SK-N-SH (cell line): Measurements from ENCODE around the gene COL20A1.

Experiments
- CHD2 ChIP-seq: fragments of 150-350 bp; IDR thresholded peaks from 2 replicates; pipeline ENCODE4 v1.6.1; 2018; ENCODE audit warnings: low read length; ENCODE audit not compliant: partially characterized antibody
- EP300 ChIP-seq, 2 experiments: IDR thresholded peaks; 2 replicates each; pipeline versions ENCODE4 v1.4.0 to v1.6.1; 2012; ENCODE audit warnings: borderline replicate concordance in 1 of 2, low read depth in 1 of 2, low read length in 1 of 2
- EZH2phosphoT487 ChIP-seq: fragments of 200-600 bp; sonication (generic); IDR thresholded peaks from 2 replicates; pipeline ENCODE4 v1.6.1; 2017; ENCODE audit warnings: low read depth, mixed run types, mild to moderate bottlenecking, antibody characterized with exemption, moderate library complexity, borderline replicate concordance
- FOXJ3 ChIP-seq: sonication (generic); formaldehyde crosslinking; IDR thresholded peaks from 2 replicates; pipeline ENCODE4 v1.5.1; 2020; ENCODE audit warnings: mild to moderate bottlenecking, missing genetic modification reagents
- GABPA ChIP-seq: IDR thresholded peaks from 2 replicates; pipeline ENCODE4 v1.4.0; 2012; ENCODE audit warnings: low read depth, mild to moderate bottlenecking
- MXI1 ChIP-seq: IDR thresholded peaks from 2 replicates; pipeline ENCODE4 v1.6.1; 2012; ENCODE audit warnings: mild to moderate bottlenecking, low read depth, low read length, improper control_type of control experiment
- PBX3 ChIP-seq: IDR thresholded peaks from 2 replicates; pipeline ENCODE4; 2012
- POLR2AphosphoS5 ChIP-seq: IDR thresholded peaks from 2 replicates; pipeline ENCODE4 v1.6.1; 2012; ENCODE audit warnings: low read depth, low read length
- TF ChIP-seq, protein P1 (sequence below): fragments of 200-600 bp; sonication (generic); IDR thresholded peaks from 2 replicates; pipeline ENCODE4 v1.6.1; 2017; ENCODE audit warnings: antibody characterized with exemption, mild to moderate bottlenecking, moderate library complexity
- TF ChIP-seq, protein P2 (sequence below): IDR thresholded peaks from 2 replicates; pipeline ENCODE4 v1.6.1; 2012; ENCODE audit warnings: mild to moderate bottlenecking, low read depth, low read length, moderate library complexity
- TF ChIP-seq, protein P3 (sequence below): IDR thresholded peaks from 2 replicates; pipeline ENCODE4 v1.4.0; 2012; ENCODE audit warnings: low read depth

GRCh38 chr20:63364801-63365585, 72.0 kb downstream of the COL20A1 start:
- TF ChIP-seq EZH2phosphoT487 (no peak), CHD2 (no peak), GABPA (no peak), EP300 (IDR thresholded peaks at IDR 0.05; ENCODE audit: borderline replicate concordance in 1 of 2, low read depth in 1 of 2, low read length in 1 of 2) (no peak), FOXJ3 (CRISPR knock-in tag) (no peak), POLR2AphosphoS5 (no peak), MXI1 (no peak), PBX3 (no peak)
- TF ChIP-seq, protein P1, sequence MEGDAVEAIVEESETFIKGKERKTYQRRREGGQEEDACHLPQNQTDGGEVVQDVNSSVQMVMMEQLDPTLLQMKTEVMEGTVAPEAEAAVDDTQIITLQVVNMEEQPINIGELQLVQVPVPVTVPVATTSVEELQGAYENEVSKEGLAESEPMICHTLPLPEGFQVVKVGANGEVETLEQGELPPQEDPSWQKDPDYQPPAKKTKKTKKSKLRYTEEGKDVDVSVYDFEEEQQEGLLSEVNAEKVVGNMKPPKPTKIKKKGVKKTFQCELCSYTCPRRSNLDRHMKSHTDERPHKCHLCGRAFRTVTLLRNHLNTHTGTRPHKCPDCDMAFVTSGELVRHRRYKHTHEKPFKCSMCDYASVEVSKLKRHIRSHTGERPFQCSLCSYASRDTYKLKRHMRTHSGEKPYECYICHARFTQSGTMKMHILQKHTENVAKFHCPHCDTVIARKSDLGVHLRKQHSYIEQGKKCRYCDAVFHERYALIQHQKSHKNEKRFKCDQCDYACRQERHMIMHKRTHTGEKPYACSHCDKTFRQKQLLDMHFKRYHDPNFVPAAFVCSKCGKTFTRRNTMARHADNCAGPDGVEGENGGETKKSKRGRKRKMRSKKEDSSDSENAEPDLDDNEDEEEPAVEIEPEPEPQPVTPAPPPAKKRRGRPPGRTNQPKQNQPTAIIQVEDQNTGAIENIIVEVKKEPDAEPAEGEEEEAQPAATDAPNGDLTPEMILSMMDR = no peak
- TF ChIP-seq, protein P2, sequence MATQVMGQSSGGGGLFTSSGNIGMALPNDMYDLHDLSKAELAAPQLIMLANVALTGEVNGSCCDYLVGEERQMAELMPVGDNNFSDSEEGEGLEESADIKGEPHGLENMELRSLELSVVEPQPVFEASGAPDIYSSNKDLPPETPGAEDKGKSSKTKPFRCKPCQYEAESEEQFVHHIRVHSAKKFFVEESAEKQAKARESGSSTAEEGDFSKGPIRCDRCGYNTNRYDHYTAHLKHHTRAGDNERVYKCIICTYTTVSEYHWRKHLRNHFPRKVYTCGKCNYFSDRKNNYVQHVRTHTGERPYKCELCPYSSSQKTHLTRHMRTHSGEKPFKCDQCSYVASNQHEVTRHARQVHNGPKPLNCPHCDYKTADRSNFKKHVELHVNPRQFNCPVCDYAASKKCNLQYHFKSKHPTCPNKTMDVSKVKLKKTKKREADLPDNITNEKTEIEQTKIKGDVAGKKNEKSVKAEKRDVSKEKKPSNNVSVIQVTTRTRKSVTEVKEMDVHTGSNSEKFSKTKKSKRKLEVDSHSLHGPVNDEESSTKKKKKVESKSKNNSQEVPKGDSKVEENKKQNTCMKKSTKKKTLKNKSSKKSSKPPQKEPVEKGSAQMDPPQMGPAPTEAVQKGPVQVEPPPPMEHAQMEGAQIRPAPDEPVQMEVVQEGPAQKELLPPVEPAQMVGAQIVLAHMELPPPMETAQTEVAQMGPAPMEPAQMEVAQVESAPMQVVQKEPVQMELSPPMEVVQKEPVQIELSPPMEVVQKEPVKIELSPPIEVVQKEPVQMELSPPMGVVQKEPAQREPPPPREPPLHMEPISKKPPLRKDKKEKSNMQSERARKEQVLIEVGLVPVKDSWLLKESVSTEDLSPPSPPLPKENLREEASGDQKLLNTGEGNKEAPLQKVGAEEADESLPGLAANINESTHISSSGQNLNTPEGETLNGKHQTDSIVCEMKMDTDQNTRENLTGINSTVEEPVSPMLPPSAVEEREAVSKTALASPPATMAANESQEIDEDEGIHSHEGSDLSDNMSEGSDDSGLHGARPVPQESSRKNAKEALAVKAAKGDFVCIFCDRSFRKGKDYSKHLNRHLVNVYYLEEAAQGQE = no peak
- TF ChIP-seq, protein P3, sequence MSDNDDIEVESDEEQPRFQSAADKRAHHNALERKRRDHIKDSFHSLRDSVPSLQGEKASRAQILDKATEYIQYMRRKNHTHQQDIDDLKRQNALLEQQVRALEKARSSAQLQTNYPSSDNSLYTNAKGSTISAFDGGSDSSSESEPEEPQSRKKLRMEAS = no peak
